Dermis blood vessel endothelial cell (primary cell): Measurements from ENCODE around the gene HMG20B. TPM values are rescaled to one million over a fixed set of nuclear protein-coding genes. Genes with fewer than 3 reads are reported as not detected.
"Not testable (repeated sequence)": the region's sequence is repeated elsewhere in the genome, so short reads cannot be mapped to it uniquely, and the experiment has no call there.

Experiments
- DNase-seq: peaks from one replicate; pipeline ENCODE4 v3.0.0; 2010
- total RNA-seq: library from RNA; depleted of rRNA; stranded (reverse); fragments of >200 nt; gene quantifications from 2 replicates; pipeline ENCODE4 v1.2.3, GENCODE V29; 2014

The HMG20B gene
- total RNA-seq, 1 donor from 2014 or later: 75.0 TPM

DNA sequence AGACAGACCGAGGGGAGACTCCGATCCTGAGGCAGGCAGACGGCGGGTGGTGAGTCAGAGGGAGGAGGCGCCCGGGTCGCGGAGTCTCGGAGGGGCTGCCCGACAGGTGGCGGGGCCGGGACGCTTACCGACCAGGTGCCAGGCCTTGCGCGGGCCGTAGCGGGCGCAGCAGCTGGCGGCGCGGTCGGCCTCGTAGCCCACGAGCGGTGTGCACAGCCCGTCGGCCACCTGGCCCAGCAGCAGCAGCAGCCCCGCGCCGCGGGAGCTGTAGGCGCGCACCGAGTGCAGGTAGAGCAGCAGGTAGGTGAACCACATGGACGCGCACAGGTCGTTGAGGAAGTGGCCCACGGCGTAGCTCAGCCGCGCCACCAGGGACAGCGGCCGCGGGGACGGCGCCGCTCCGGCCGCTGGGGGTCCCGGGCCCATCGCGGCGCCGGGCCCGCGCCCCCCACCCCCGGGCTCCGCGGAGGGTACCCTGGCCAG lies 15.7 kb upstream of the HMG20B start:
- DNase-seq: peak; percentile 56

DNA sequence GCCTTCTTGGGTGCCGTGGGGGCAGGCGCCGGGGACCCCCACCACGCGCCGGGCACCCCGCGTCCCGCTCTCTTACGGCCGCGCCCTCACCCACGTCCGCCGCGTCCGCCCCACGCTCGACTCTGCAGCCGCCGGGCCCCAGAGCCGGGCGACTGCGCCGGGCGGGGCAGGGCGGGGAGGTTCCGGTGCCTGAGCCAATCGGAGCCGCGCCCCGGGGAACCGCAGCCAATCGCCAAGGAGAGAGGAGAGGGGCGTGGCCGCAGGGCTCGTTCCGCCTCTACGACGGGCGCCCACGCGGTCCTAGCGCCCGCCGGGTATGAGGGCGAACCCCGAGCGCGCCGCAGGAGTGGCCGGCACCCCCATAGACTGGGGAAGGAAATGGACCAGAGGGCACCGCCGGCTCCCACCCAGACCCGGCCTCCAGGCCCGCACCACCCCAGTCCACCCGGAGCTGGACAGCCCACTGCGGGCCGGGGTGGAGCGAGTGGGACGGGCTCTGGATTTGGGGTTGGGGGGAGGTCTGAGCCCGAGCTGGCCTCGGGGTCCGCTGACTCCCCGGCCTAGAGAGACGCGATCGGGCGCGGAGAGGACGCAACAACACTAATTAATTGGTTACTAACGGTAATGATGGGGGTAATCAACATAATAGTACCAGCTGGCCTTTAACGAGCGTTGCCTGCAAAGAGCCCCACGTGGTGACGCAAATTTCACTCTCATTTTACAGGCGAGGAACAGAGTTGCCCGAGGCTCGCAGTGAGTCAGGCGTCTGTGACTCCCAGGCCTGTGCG lies 15.1 kb upstream of the HMG20B start, which contains the start of gene MFSD12:
Gene MFSD12 (minus strand): TSS at position 126 of the 788 bp plus-strand sequence. CDS start 183 bp downstream, outside the sequence.
- peak; percentile 95 for DNase-seq

DNA sequence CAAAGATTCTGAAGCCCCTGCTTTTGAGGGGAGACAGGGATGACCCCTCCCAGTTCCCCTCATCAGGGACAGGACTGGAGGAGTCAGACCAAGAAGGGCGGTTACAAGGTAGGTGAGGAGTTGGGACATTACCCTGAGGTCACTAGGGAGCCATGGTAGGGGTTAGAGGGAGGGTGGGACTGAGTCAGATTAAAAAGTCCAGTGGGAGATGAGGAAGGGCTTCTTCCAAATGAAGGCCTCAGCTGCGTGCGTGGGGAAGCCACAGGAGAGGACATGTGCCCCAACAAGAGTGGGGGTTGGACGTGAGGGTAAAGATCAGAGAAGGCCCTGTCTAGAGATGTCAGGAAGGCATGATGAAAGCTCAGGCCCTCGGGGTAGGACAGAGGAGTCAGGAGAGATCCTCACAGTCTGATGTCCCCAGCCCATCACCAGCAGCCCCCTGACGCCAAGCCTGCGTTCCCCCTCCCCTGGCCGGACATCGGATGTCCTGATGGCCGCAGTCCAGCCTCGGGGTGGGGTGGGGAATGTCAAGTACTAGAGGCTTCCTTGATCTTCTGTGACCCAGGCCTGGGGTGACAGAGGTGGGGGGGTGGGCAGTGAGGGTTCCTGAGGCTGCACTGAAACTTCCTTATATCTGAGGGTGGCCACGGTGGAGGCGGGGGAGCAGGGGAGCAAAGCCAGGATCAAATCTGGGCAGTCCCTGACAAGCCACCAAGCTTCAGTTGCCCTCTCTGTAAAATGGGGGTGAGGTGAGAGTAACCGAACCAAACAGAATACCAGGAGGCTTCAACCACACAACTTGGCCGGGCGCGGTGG lies 8.8 kb upstream of the HMG20B start:
- DNase-seq: no peak

DNA sequence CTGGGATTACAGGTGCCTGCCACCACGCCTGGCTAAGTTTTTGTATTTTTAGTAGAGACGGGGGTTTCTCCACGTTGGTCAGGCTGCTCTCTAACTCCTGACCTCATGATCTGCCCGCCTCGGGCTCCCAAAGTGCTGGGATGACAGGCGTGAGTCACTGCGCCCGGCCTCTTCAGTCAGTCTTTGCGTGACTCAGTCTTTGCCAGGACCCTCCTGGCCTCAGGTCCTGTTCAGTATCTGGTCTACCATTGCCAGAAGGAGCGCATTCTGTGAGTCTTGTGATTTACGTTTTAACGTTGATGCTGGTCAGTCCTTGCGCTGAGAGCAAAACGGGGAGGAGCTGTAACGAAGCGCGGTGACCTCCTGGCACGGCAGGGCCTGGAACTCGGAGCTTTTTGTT lies 7.6 kb upstream of the HMG20B start:
- DNase-seq: no peak

DNA sequence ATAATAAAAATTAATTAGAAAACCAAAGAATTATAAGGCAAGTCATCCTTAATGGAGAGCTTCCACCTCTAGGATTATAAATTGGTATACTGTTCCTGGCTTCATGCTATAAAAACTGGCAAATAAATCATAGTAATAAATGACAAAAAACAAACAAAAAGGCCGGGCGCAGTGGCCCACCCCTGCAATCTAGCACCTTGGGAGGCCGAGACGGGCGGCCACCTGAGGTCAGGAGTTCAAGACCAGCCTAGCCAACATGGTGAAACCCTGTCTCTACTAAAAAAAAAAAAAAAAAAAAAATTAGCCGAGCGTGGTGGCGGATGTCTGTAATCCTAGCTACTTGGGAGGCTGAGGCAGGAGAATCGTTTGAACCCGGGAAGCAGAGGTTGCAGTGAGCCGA lies 2.7 kb upstream of the HMG20B start:
- not testable (repeated sequence) for DNase-seq

DNA sequence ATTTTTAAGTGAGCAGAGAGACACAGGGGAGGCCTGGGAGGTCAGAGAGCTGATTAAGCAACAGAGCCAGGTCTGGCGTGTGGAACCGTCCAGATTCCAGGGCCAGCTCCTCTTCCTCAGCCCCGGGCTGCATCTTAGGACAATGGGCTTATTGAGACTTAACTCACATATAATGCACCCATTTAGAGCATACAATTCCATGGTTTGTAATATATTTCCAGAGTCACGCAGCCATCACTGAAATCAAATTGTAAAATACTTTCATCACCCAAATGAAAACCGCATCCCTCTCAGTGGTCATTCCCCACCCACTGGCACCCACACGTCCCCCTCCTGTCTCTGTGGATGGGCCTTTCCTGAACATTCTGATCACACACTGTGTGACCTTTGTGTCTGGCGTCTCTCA lies 2.1 kb upstream of the HMG20B start:
- no peak for DNase-seq

DNA sequence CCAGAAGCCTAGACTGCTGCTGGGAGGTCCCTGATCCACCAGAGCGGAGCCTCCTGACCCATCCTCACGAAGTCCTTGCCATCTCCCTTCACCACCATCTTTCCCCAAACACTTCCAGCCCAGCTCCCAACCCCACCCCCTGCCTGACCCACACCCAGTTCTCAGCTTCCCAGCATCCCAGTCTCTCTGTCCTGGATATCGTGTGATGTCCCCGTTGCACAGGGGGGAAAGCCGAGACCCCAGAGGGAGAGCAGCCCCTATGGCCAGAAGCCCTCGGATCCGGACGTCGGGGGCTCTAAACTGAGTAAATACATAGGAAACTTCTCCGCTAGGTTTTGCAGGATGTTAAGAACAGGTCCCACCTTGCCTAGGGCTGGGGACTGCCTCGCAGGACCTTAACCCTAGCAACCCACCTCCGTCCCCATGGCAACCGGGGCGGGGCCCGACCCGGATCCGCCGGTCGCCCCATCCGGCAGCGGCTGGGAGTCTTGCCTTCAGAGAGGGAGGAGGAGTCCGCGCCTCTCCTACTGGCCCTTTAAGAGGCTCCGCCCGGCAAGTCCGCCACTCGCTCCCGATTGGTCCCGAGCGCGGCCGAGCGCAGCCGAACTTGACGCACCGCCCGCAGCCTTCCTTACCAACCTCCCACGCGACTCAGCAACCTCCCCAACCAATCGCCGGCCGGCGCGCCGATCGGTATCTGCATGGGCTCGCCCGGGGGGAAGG lies 451 bp upstream of the HMG20B start:
- DNase-seq: peak; percentile 100

DNA sequence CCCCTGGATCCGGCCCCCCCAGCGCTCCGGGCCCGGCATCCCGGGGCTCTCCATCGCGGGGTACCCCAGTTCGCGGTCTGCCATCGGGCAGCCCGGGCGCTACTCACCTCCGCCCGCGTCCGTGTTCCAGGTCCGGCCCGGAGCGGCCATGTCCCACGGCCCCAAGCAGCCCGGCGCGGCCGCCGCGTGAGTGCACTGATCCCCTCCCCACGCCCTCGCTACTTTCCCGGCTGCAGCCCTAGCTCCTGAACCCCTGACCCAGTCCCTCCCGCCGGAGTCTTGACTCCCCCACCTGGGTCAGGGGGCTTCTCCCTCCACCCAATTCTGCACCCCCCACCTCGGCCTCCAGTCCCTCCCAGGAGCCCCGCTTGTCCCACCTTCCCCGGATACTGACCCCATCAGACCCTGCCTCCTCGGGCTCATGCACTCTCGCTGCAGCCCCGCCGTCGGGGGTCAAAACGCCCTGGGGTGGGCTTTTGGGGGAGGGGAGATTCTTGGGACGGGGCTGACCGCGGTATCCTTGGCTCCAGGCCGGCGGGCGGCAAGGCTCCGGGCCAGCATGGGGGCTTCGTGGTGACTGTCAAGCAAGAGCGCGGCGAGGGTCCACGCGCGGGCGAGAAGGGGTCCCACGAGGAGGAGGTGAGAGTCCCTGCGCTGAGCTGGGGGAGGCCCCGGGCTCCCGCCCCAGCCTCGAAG lies 566 bp downstream of the HMG20B start:
- no peak for DNase-seq

DNA sequence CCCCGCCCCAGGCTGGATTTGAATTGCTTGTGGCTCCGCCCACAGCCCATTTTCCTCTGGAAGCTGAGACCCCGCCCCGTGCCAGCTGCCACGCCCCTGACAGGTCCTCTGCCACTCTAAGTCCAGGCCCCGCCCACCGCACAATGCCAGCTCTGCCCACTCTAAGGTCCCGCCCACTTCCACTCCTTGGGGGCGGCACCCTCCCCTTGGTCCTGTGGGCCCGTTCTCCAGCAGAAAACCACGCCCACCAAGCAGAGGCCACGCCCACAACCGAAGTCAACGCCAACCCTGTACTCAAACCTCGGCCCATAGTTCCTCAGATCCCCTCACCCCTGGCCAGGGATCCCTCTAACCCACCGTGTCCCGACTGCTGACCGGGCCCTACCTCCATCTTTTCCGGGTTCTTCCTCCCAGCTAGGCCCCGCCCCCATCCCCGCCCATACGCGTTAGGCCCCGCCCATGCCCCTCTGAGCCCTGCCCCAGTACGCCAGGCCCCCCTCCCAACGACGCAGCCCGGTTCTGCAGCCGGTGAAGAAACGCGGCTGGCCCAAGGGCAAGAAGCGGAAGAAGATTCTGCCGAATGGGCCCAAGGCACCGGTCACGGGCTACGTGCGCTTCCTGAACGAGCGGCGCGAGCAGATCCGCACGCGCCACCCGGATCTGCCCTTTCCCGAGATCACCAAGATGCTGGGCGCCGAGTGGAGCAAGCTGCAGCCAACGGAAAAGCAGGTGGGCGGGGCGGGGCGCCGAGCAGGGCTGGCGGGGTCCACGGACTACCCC lies 1.3 kb downstream of the HMG20B start:
- DNase-seq: peak; percentile 99

DNA sequence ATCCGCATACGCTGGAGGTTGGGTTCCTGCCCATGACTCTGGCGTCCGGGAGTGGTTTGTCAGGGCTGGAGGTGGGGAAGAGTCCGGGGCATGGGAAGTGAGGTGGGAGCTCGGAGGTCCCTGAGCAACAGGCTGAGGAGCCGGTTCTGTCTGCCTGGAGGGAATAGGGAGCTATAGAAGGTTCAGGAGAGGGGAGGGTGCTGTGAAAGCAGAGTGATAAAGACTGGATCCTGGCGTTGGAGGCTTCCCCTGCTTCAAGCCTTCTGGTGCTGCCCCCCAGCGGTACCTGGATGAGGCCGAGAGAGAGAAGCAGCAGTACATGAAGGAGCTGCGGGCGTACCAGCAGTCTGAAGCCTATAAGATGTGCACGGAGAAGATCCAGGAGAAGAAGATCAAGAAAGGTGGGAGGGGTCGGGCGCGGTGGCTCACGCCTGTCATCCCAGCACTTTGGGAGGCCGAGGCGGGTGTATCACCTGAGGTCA lies 2.6 kb downstream of the HMG20B start:
- peak; percentile 50 for DNase-seq

DNA sequence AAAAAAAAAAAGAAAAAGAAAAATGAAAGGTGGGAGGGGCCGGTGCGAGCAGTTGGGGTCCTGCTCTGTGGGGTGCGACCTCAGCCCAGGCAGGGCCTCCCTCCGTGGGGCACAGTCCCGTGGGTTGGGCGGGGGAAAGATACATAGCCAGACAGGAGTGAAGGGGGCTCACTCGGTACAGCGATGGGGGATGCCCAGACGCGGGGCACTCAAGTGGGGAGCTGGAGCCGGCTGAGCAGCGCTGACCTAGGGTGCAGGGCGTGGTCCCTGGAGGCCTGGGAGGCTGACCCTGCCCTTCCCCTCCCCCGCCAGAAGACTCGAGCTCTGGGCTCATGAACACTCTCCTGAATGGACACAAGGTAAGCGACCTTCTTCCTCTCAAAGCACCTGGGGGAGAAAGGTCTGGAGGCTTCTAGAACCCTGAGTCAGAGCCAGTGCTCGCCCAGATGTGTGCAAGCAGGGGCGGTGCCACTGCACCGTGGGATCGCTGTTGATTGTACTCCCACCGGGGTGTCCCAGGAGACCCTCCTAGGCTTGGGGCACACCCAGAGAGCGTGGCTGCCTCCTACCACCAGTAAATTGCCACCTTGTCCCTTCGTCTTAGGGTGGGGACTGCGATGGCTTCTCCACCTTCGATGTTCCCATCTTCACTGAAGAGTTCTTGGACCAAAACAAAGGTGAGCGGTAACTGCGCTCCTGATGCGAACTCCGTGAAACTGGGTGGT lies 3.4 kb downstream of the HMG20B start:
- DNase-seq: no peak

DNA sequence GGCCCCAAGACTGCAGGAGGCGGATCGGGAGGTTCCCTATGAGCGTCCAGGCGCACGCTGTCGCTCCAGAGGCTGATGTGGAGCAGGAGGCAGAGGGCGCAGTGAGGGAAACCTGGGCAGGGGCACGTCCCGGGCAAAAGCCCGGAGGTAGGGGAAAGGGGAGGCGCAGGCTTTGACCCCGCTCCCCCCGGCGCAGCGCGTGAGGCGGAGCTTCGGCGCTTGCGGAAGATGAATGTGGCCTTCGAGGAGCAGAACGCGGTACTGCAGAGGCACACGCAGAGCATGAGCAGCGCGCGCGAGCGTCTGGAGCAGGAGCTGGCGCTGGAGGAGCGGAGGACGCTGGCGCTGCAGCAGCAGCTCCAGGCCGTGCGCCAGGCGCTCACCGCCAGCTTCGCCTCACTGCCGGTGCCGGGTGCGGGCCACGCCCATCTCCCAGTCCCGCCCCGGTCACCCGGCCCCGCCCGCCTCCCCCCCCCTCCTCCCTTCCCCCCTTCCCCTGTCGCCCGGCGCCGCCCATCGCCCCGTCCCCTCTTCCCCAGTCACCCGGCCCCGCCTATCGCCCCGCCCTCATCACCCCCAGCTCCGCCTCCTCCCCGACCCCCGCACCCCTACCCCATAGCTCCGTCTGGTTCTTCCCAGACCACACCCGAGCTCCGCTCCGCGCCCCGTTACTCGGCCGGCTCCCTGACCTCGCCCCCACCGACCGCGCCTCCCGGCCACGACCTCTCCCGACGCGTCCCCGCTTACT lies 4.1 kb downstream of the HMG20B start:
- peak; percentile 65 for DNase-seq

DNA sequence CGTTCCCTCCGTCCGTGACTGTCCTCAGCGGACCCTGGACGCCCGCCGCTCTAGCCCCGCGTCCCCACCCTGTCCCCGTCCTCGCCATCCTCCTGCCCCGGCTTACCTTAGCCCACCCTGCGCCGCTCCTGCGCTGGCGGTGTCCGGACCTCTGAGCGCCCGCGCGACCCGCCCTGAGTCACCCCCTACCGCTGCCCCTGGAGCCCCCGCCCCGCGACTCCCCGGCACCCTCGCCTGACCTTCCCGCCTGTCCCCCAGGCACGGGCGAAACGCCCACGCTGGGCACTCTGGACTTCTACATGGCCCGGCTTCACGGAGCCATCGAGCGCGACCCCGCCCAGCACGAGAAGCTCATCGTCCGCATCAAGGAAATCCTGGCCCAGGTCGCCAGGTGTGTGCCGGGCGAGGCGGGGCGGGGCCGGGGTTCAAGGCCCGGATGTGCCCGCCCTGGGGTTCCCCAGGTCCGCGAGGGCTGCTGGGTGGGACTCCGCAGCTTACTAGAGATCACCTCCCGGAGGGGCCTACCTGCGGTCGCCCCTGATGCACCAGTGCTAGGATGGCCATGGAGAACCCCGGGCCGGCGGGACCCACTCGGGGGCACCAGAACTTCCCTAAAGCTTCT lies 5.1 kb downstream of the HMG20B start:
- DNase-seq: no peak

DNA sequence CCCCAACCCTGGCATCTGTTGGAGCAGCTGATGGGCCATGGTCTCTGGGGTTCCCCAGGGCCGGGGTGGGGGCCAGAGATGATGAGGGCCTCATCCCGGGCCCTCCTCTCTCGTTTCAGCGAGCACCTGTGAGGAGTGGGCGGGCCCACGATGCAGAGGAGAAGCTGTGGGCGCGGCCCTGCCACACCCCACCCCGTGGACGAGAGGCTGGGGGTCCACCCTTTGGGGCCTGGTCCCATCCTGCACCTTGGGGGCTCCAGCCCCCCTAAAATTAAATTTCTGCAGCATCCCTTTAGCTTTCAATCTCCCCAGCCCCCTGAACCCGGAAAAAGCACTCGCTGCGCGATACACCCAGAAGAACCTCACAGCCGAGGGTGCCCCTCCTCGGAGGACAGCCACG lies 5.6 kb downstream of the HMG20B start:
- DNase-seq: no peak

DNA sequence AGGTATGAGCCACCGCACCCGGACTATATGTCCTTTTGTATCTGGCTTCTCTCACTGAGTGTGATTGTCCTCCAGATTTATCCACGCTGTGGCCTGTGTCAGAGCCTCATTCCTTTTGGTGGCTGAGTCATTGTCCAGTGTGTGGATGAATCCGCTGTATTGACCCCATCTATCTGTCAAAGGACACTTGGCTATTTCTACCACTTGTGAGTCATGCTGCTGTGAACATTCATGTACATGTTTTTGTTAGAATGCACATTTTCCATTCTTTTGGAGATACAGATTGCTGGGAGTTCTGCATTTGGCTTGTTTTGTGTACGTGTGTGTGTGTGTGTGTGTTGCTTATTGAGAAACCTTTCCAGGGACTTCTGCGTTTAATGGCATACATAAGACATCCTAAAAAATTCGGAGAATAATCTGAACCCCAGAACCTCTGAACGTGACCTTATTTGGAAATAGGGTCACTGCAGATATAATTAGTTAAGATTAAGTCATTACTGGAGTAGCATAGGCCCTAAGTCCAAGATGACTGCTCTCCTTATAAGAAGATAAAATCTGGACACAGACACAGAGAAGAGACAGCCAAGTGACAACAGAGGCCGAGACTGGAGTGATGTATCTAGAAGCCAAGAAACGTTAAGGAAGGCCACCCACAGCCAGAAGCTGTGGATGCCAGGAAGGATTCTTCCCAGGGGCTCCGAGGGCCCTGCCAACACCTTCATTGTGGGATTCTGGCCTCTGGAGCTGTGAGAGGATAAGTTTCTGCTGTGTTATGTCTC lies 7.6 kb downstream of the HMG20B start:
- DNase-seq: peak; percentile 76

DNA sequence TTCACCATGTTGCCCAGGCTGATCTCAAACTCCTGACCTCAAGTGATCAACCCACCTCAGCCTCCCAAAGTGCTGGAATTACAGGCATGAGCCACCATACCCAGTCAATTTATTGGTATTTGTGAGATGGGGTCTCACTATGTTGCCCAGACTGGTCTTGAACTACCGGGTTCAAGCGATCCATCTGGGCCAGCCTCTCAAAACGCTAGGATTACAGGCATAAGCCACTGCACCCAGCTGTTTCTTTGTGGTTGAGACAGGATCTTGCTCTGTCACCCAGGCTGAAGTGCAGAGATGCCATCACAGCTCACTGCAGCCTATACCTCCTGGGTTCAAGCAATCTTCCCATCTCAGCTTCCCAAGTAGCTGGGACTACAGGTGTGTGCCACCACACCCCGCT lies 9.0 kb downstream of the HMG20B start:
- DNase-seq: not testable (repeated sequence)

DNA sequence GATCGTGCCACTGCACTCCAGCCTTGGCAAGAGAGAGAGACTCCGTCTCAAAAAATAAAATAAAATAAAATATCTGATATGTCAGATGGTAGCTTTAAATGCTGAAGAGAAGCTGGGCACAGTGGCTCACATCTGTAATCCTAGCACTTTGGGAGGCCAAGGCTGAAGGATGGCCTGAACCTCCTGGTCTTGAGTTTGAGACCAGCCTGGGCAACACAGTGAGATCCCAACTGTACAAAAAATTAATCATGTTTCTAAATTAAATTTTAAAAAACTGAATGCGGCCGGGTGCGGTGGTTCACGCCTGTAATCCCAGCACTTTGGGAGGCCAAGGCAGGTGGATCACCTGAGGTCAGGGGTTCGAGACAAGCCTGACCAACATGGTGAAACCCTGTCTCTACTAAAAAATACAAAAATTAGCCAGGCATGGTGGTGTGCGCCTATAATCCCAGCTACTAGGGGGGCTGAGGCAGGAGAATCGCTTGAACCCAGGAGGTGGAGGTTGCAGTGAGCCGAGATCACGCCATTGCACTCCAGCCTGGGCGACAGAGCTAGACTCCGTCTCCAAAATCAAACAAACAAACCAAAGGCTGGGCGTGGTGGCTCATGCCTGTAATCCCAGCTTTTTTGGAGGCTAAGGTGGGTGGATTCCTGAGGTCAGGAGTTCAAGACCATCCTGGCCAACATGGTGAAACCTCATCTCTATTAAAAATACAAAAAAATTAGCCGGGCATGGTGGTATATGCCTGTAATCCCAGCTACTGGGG lies 11.5 kb downstream of the HMG20B start:
- not testable (repeated sequence) for DNase-seq
